OCI-LY1 (cell line): Measurements from ENCODE around the gene PPP1R18.

Experiments used
- H2AFZ ChIP-seq: fragments of 200-600 bp; sonication (generic), shearing (Covaris generic); 2 replicates; pipeline ENCODE4 v1.6.0; 2014; ENCODE audit warnings: antibody characterized with exemption, mild to moderate bottlenecking, low read length
- H3F3A ChIP-seq: fragments of 200-600 bp; sonication (generic), shearing (Covaris generic); 2 replicates; pipeline ENCODE4 v1.6.0; 2014; ENCODE audit warnings: mild to moderate bottlenecking, antibody characterized with exemption, low read length, moderate library complexity; ENCODE audit not compliant: insufficient read depth
- H3K27ac ChIP-seq: fragments of 200-600 bp; sonication (generic); 2 replicates; pipeline ENCODE4 v1.5.1; 2014; ENCODE audit warnings: low read length, mixed run types, mild to moderate bottlenecking, low read depth; ENCODE audit not compliant: poor library complexity, severe bottlenecking
- H3K27me3 ChIP-seq: fragments of 200-600 bp; sonication (generic); 2 replicates; pipeline ENCODE4 v1.6.0; 2014; ENCODE audit warnings: antibody characterized with exemption, mild to moderate bottlenecking, low read length, moderate library complexity; ENCODE audit not compliant: insufficient read depth
- H3K36me3 ChIP-seq: fragments of 200-600 bp; sonication (generic); 2 replicates; pipeline ENCODE4 v1.6.1; 2014; ENCODE audit warnings: mild to moderate bottlenecking, antibody characterized with exemption, low read length, moderate library complexity, mixed read lengths; ENCODE audit not compliant: insufficient read depth
- H3K4me1 ChIP-seq: fragments of 200-600 bp; sonication (generic); 2 replicates; pipeline ENCODE4 v1.5.1; 2014; ENCODE audit warnings: mild to moderate bottlenecking, low read length, moderate library complexity; ENCODE audit not compliant: insufficient read depth, severe bottlenecking
- H3K4me2 ChIP-seq: fragments of 200-600 bp; sonication (generic), shearing (Covaris generic); 2 replicates; pipeline ENCODE4 v1.6.1; 2014; ENCODE audit warnings: low read length
- H3K4me3 ChIP-seq: fragments of 200-600 bp; sonication (generic); 2 replicates; pipeline ENCODE4 v1.5.1; 2014; ENCODE audit warnings: low read length, low read depth, mild to moderate bottlenecking, mixed read lengths; ENCODE audit not compliant: poor library complexity, severe bottlenecking
- H3K79me2 ChIP-seq: fragments of 200-600 bp; shearing (Covaris generic); 2 replicates; pipeline ENCODE4 v1.6.1; 2016; ENCODE audit warnings: mixed run types, low read length, mixed read lengths; ENCODE audit not compliant: insufficient read depth
- H3K9ac ChIP-seq: fragments of 200-600 bp; sonication (generic), shearing (Covaris generic); 2 replicates; pipeline ENCODE4 v1.6.1; 2014; ENCODE audit warnings: mild to moderate bottlenecking, low read length, mixed read lengths
- H3K9me2 ChIP-seq: fragments of 200-600 bp; sonication (generic), shearing (Covaris generic); 2 replicates; pipeline ENCODE4 v1.6.1; 2014; ENCODE audit warnings: low read depth, mild to moderate bottlenecking, low read length, mixed read lengths
- H3K9me3 ChIP-seq: fragments of 200-600 bp; shearing (Covaris generic); 2 replicates; pipeline ENCODE4 v1.6.1; 2014; ENCODE audit warnings: low read length, mixed read lengths
- H4K20me1 ChIP-seq: fragments of 200-600 bp; sonication (generic), shearing (Covaris generic); 2 replicates; pipeline ENCODE4 v1.6.0; 2016; ENCODE audit warnings: mild to moderate bottlenecking, low read length; ENCODE audit not compliant: insufficient read depth
- EZH2 ChIP-seq: fragments of 200-600 bp; sonication (generic), shearing (Covaris generic); IDR thresholded peaks from 2 replicates; pipeline ENCODE4 v1.8.0; 2017; ENCODE audit warnings: borderline replicate concordance, mixed run types, mild to moderate bottlenecking, antibody characterized with exemption, low read length, moderate library complexity, mixed read lengths
- TF ChIP-seq, protein P1 (sequence below): fragments of 200-600 bp; sonication (generic), shearing (Covaris generic); IDR thresholded peaks from 2 replicates; pipeline ENCODE4 v1.5.1; 2017; ENCODE audit warnings: mild to moderate bottlenecking, antibody characterized with exemption, low read length, moderate library complexity, mixed read lengths

Gene PPP1R18, protein sequence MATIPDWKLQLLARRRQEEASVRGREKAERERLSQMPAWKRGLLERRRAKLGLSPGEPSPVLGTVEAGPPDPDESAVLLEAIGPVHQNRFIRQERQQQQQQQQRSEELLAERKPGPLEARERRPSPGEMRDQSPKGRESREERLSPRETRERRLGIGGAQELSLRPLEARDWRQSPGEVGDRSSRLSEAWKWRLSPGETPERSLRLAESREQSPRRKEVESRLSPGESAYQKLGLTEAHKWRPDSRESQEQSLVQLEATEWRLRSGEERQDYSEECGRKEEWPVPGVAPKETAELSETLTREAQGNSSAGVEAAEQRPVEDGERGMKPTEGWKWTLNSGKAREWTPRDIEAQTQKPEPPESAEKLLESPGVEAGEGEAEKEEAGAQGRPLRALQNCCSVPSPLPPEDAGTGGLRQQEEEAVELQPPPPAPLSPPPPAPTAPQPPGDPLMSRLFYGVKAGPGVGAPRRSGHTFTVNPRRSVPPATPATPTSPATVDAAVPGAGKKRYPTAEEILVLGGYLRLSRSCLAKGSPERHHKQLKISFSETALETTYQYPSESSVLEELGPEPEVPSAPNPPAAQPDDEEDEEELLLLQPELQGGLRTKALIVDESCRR

DNA sequence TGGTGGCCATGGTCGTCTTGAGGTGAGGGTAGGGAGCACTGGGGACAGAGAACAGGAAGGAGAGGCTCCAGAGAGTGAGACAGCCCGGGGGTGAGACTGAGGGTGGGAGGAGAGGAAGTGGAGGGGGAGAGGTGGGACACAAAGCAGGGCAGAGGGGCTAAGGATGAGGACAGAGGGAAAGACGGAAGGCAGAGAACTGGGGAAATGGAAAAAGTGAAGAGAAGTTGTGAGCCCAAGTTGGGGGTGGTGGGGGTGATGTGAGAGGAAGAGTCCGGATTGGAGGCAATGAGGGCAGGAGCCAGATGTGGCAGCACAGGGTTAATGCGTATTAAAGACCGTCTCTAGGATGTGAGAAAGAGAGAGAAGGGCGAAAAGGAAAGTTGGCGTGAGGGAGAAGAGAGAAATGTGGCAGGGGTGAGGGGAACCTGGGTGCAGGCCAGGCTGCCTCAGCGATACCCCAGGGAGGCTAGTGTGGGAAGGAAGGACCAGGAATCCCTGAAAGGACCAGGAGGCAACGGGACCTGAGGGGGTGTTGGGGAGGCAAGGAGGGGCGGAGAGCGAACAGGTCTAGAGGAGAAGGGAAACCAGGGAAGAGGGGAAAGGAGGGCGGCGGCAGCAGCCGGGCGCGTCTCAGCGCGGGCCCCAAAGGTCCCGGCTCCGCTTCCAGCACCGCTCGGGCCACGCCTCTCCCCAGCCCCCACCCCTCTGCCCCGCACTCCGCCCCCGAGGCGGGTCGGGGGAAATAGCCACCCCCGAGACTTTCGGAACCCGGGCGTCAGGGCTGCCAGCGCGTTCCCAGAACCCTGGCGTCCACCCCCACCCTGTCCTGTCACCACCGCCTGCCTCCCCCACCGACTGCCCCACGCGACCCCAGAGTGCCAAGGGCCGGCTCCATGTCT is at the start of gene PPP1R18:
Gene PPP1R18 (minus strand): TSS at position 637 of the 899 bp plus-strand sequence. CDS start 627 bp downstream, at position 10.
- Histone ChIP-seq H3K27me3 (no peaks in the 10 kb centered on the region), H3F3A (peaks cover 21% of the 10 kb centered on the region), H2AFZ (no peak within 1 kb of the TSS), H3K27ac (peak within 1 kb of the TSS; percentile 95), H3K4me2 (peak within 1 kb of the TSS; percentile 75), H3K36me3 (no peaks in the 10 kb centered on the region), H3K9me3 (no peaks in the 10 kb centered on the region), H4K20me1 (no peaks in the 10 kb centered on the region), H3K4me3 (peak within 1 kb of the TSS; percentile 87), H3K9ac (peak within 1 kb of the TSS; percentile 95), H3K79me2 (peaks cover 35% of the 10 kb centered on the region), H3K9me2 (no peaks in the 10 kb centered on the region), H3K4me1 (peaks cover 78% of the 10 kb centered on the region)
- TF ChIP-seq, protein P1, sequence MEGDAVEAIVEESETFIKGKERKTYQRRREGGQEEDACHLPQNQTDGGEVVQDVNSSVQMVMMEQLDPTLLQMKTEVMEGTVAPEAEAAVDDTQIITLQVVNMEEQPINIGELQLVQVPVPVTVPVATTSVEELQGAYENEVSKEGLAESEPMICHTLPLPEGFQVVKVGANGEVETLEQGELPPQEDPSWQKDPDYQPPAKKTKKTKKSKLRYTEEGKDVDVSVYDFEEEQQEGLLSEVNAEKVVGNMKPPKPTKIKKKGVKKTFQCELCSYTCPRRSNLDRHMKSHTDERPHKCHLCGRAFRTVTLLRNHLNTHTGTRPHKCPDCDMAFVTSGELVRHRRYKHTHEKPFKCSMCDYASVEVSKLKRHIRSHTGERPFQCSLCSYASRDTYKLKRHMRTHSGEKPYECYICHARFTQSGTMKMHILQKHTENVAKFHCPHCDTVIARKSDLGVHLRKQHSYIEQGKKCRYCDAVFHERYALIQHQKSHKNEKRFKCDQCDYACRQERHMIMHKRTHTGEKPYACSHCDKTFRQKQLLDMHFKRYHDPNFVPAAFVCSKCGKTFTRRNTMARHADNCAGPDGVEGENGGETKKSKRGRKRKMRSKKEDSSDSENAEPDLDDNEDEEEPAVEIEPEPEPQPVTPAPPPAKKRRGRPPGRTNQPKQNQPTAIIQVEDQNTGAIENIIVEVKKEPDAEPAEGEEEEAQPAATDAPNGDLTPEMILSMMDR: no peak
- TF ChIP-seq EZH2: no peak

DNA sequence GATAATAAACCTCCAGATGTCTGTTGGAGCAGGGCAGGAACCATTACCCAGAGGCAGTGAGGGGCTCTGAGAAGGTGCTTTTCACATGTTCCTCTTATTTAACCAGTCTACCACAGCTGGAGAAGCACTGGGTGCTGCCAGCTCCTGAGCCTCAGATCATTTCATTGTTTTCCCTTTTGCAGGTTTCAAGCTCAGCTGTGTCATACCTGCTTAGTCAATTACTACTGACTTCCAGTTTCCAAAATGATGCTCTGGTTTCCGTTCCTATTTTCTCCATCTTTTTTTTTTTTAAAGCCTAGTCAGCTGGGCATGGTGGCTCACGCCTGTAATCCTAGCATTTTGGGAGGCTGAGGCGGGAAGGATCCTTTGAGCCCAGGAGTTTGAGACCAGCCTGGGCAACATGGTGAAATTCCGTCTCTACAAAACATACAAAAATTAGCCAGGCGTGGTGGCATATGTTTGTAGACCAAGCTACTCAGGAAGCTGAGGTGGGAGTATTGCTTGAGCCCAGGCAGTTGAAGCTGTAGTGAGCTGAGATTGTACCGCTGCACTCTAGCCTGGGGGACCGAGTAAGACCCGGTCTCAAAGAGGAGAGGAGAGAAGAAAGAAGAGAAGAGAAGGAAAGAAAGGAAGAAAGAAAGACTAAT is 49.3 kb upstream of the PPP1R18 start:
- Histone ChIP-seq H3K27me3 (no peaks in the 10 kb centered on the region), H2AFZ (no peak overlapping the region), H3K9me3 (no peaks in the 10 kb centered on the region), H3K4me3 (no peak overlapping the region), H3K9ac (no peak overlapping the region), H3K36me3 (peaks cover 55% of the 10 kb centered on the region), H3K4me1 (peaks cover 24% of the 10 kb centered on the region), H3K9me2 (no peaks in the 10 kb centered on the region), H3F3A (no peaks in the 10 kb centered on the region), H4K20me1 (no peaks in the 10 kb centered on the region), H3K27ac (peak overlapping the region; percentile 46), H3K79me2 (no peaks in the 10 kb centered on the region), H3K4me2 (no peak overlapping the region; the same call in 1 of the 2 replicates)
- no peak for TF ChIP-seq EZH2
- TF ChIP-seq, protein P1: no peak
